Nephron (organoid): ENCODE measurements around the gene MAPK9.

Source experiments
- H3K27ac Mint-ChIP-seq, 3 experiments: 2 replicates each; pipeline ENCODE4 v1.8.0; 2020; ENCODE audit warnings: mixed read lengths in 3 of 3, mild to moderate bottlenecking in 2 of 3, moderate library complexity in 1 of 3
- H3K27me3 Mint-ChIP-seq: 2 replicates; pipeline ENCODE4 v1.8.0; 2021; ENCODE audit warnings: low read depth, mild to moderate bottlenecking, moderate library complexity, mixed read lengths
- H3K36me3 Mint-ChIP-seq: 2 replicates; pipeline ENCODE4 v1.8.0; 2020; ENCODE audit warnings: low read depth, mixed read lengths
- H3K4me1 Mint-ChIP-seq: 2 replicates; pipeline ENCODE4 v1.8.0; 2020; ENCODE audit warnings: mixed read lengths
- H3K4me3 Mint-ChIP-seq, 3 experiments: 2 replicates each; pipeline ENCODE4 v1.8.0; 2020; ENCODE audit warnings: mild to moderate bottlenecking in 3 of 3, mixed read lengths in 3 of 3, moderate library complexity in 2 of 3
- H3K9me3 Mint-ChIP-seq: 2 replicates; pipeline ENCODE4 v1.8.0; 2020; ENCODE audit warnings: mixed read lengths
- CTCF ChIP-seq, 3 experiments: fragments of 200-600 bp; sonication (generic); IDR thresholded peaks; one replicate each; pipeline ENCODE4 v1.5.0; 2021; ENCODE audit warnings: antibody characterized with exemption in 3 of 3; ENCODE audit not compliant: unreplicated experiment in 3 of 3

Gene MAPK9

GRCh38 chr5:180283026-180283615 is 8.8 kb downstream of the MAPK9 start:
- Mint-ChIP-seq H3K9me3 (peaks cover 9% of the 10 kb centered on the region), H3K4me1 (peaks cover 23% of the 10 kb centered on the region), H3K36me3 (peaks cover 70% of the 10 kb centered on the region), H3K27ac (peak overlapping the region; percentile 18 to 76 (median 27)), H3K27me3 (no peaks in the 10 kb centered on the region), H3K4me3 (no peak overlapping the region)
- no peak for TF ChIP-seq CTCF (IDR thresholded peaks at IDR 0.05; ENCODE audit: unreplicated experiment in 3 of 3)

DNA sequence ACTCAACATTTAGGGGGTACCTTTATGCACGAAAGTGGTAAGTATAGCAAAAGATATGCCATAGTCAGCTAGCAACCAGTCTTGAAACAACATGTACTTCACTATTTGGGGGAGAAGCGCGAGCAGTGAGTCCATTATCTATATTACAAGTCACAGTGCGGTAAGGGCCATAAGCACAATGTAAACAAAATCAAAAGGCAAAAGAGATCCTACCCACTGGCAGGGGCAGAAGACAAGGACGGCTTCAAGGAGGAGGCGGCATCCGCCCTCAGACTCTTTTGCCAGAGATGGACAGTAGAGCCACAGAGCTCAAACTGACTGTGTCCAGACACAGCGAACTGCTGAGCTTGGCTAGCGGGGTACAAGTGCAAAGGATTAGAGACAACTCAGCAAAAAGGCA is 9.6 kb downstream of the MAPK9 start:
- no peaks in the 10 kb centered on the region for H3K27me3 Mint-ChIP-seq
- H3K4me1 Mint-ChIP-seq = peaks cover 23% of the 10 kb centered on the region
- H3K36me3 Mint-ChIP-seq = peaks cover 78% of the 10 kb centered on the region
- H3K27ac Mint-ChIP-seq = peak overlapping the region in 1 of 3 experiments; percentile 76
- no peak overlapping the region for H3K4me3 Mint-ChIP-seq
- no peak for TF ChIP-seq CTCF (IDR thresholded peaks at IDR 0.05; ENCODE audit: unreplicated experiment in 3 of 3)
- peaks cover 18% of the 10 kb centered on the region for H3K9me3 Mint-ChIP-seq

GRCh38 chr5:180281706-180282105 is 10.2 kb downstream of the MAPK9 start:
- H3K4me3 Mint-ChIP-seq = no peak overlapping the region

DNA sequence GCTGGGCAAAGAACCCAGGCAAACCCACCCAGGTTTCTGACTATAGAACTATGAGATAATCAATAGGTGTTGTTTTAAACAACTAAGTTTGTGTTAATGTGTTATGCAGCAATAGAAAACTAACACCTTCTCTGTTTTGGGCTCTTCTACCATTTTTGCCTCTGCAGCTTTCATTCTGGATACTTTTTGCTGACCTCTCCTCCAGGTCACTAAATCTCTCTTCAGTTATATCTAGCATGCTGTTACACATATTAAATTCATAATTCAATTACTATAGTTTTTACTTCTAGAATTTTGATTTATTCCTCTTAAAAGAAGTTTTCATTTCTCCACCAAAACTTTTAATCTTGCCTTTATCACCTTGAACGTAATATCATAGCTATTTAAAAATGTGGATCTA is 17.2 kb downstream of the MAPK9 start:
- TF ChIP-seq CTCF (IDR thresholded peaks at IDR 0.05; ENCODE audit: unreplicated experiment in 3 of 3) = no peak
- peaks cover 65% of the 10 kb centered on the region for H3K9me3 Mint-ChIP-seq
- no peaks in the 10 kb centered on the region for H3K4me1 Mint-ChIP-seq
- peaks cover 94% of the 10 kb centered on the region for H3K36me3 Mint-ChIP-seq
- H3K4me3 Mint-ChIP-seq = no peak overlapping the region
- no peak overlapping the region for H3K27ac Mint-ChIP-seq
- no peaks in the 10 kb centered on the region for H3K27me3 Mint-ChIP-seq

More at GRCh38 chr5:180281706-180282105, 10.2 kb downstream of the MAPK9 start:
- Mint-ChIP-seq H3K27me3 (no peaks in the 10 kb centered on the region), H3K9me3 (peaks cover 23% of the 10 kb centered on the region), H3K36me3 (peaks cover 80% of the 10 kb centered on the region), H3K4me1 (peaks cover 23% of the 10 kb centered on the region), H3K27ac (no peak overlapping the region)
- TF ChIP-seq CTCF (IDR thresholded peaks at IDR 0.05; ENCODE audit: unreplicated experiment in 3 of 3) = no peak

DNA sequence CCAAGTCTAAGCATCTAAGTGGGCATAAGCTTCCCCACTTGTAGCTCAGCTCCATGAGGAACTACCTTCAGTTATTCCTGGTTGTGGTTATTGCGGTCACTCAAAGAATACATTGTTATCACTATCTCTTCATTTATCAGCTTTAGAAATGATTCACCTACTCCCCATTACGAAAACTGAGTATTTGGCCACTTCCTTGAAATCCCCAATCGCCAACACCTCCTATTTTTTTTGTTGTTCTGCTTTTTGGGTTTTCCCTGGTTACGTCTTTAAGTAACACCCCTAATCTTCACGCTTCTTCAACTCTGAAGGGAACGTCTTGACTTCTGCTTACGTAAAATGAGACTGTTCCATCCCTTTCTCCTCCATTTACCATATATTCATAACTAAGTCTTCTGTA is 20.7 kb downstream of the MAPK9 start:
- Mint-ChIP-seq H3K9me3 (peaks cover 62% of the 10 kb centered on the region), H3K27me3 (no peaks in the 10 kb centered on the region), H3K4me3 (no peak overlapping the region), H3K27ac (no peak overlapping the region), H3K36me3 (peaks cover 98% of the 10 kb centered on the region), H3K4me1 (no peaks in the 10 kb centered on the region)
- TF ChIP-seq CTCF (IDR thresholded peaks at IDR 0.05; ENCODE audit: unreplicated experiment in 3 of 3) = no peak

GRCh38 chr5:180259260-180259611 is 32.6 kb downstream of the MAPK9 start:
- Mint-ChIP-seq H3K27me3 (no peaks in the 10 kb centered on the region), H3K4me3 (no peak overlapping the region), H3K27ac (no peak overlapping the region), H3K36me3 (peaks cover 100% of the 10 kb centered on the region), H3K4me1 (no peaks in the 10 kb centered on the region), H3K9me3 (peaks cover 89% of the 10 kb centered on the region)
- no peak for TF ChIP-seq CTCF (IDR thresholded peaks at IDR 0.05; ENCODE audit: unreplicated experiment in 3 of 3)
